Fibroblast of gingiva (primary cell): ENCODE data around the gene PTPRN2.
A peak's percentile ranks its signal among the peaks of the same experiment; 100 is the strongest.

Experiments used
- DNase-seq: peaks from one replicate; pipeline ENCODE4 v3.0.0-alpha.2; 2011; ENCODE audit warnings: low read depth

Gene PTPRN2

GRCh38 chr7:157691586-157692459 is 895.8 kb downstream of the PTPRN2 start:
- DNase-seq: no peak

GRCh38 chr7:157690833-157691585 is 896.6 kb downstream of the PTPRN2 start:
- peak; percentile 4 for DNase-seq

GRCh38 chr7:157690058-157690832 is 897.4 kb downstream of the PTPRN2 start:
- no peak for DNase-seq

GRCh38 chr7:157689269-157690057 is 898.2 kb downstream of the PTPRN2 start:
- no peak for DNase-seq

GRCh38 chr7:157688533-157689268 is 898.9 kb downstream of the PTPRN2 start:
- no peak for DNase-seq

- DNase-seq: no peak
These were observed 899.6 kb downstream of the PTPRN2 start for GRCh38 chr7:157687845-157688532.

GRCh38 chr7:157687158-157687557 is 900.5 kb downstream of the PTPRN2 start:
- DNase-seq: no peak

- DNase-seq: no peak
These were observed 901.2 kb downstream of the PTPRN2 start for GRCh38 chr7:157686285-157686894.

GRCh38 chr7:157685430-157686284 is 902.0 kb downstream of the PTPRN2 start:
- no peak for DNase-seq

- DNase-seq: no peak
These were observed 902.7 kb downstream of the PTPRN2 start for GRCh38 chr7:157684909-157685429.

- no peak for DNase-seq
These were observed 903.3 kb downstream of the PTPRN2 start for GRCh38 chr7:157684157-157684908.

- no peak for DNase-seq
These were observed 903.9 kb downstream of the PTPRN2 start for GRCh38 chr7:157683747-157684156.

- DNase-seq: no peak
These were observed 904.5 kb downstream of the PTPRN2 start for GRCh38 chr7:157682946-157683746.

GRCh38 chr7:157682064-157682945 is 905.3 kb downstream of the PTPRN2 start:
- no peak for DNase-seq

- no peak for DNase-seq
These were observed 908.0 kb downstream of the PTPRN2 start for GRCh38 chr7:157679607-157680006.

- DNase-seq: no peak
These were observed 909.1 kb downstream of the PTPRN2 start for GRCh38 chr7:157678501-157678900.
